Measurements from ENCODE around the gene ZFPL1. TPM values are rescaled to one million over a fixed set of nuclear protein-coding genes. Genes with fewer than 3 reads are reported as not detected.

The ZFPL1 gene
- total and polyA plus RNA-seq, 9 of the 15 experiments (the other 6 are each of a cell fraction or from before 2014, with no cell fraction given): 3.7 to 37.5 (median 22.7) TPM

DNA sequence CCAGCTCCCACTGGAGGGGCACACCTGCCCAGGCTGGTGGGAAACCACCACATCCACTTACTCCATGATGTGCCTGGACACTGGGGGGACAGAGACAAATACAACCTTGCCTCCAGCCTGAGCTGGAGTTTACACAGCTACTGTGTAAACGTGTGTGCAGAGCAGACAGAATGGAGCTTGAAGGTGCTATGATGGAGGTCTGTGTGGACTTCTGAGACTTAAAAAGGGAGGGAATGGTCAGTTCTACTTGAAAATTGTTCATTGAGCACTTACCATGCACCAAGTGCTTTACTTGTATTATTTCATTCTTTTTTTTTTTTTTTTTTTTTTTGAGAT lies 11.4 kb upstream of the ZFPL1 start:
- intact Hi-C loops (cut with micrococcal nuclease) (no loop called here), in situ Hi-C loops (cut with MboI) (no loop called here)
- H2AFZ ChIP-seq (ENCODE audit: low read depth, low read length): no peak overlapping the region
- no TSS peak for BruUV-seq (replicated peaks)
- 13% methylated on average over 1 of the region's 1 CpG for WGBS (ENCODE audit: insufficient coverage, low coverage, missing lambda C conversion rate)
- H4K20me1 ChIP-seq (replicated peaks; ENCODE audit: control insufficient read depth, insufficient read depth, low read length): 0 out of 2 replicates have a peak, but pooled peaks cover 2% of the 10 kb centered on the region
- ATAC-seq (no peak), FAIRE-seq (no peak), DNase-seq (ENCODE audit: extremely low read depth in 1 of 4, low spot score in 3 of 4) (no peak)
- H3K9me1 ChIP-seq (ENCODE audit: control insufficient read depth, insufficient read depth, low read length): no peaks in the 10 kb centered on the region
- H3K4me1 ChIP-seq (replicated peaks in 1 of 2; ENCODE audit: control insufficient read depth in 2 of 2, insufficient read depth in 2 of 2, low read length in 2 of 2): peaks cover 1 to 3% of the 10 kb centered on the region in 2 experiments; a peak in 3 of 5 replicates
- no peak overlapping the region for H3K27ac ChIP-seq (ENCODE audit: extremely low read depth, low read depth, low read length)
- ChIA-PET CTCF (ENCODE audit: low intra/inter-chr PET ratio) (no interaction called here), POLR2A (interaction anchor here (2.4 kb wide), 1 partner anchor 10 kb away, joined by 11 read pairs; no protein-coding TSS in a partner anchor)
- peak overlapping the region in 1 of 2 experiments; percentile 15; a peak in 1 of 4 replicates for H3K9ac ChIP-seq (ENCODE audit: insufficient read depth in 1 of 2, low read depth in 2 of 2, low read length in 2 of 2)
- H3K4me2 ChIP-seq (ENCODE audit: insufficient read depth, low read length): no peak overlapping the region
- H3K4me3 ChIP-seq: no peak overlapping the region
- TF ChIP-seq ZNF668 (CRISPR knock-in tag; IDR thresholded peaks at IDR 0.05): no peak
- no peaks in the 10 kb centered on the region for H3K27me3 ChIP-seq (ENCODE audit: control insufficient read depth in 2 of 2, insufficient read depth in 2 of 2, low read length in 2 of 2)
- H3K9me3 ChIP-seq (replicated peaks; ENCODE audit: control insufficient read depth, insufficient read depth, low read depth, low read length): no peaks in the 10 kb centered on the region
- peaks cover 4% of the 10 kb centered on the region; the same call in 2 of the 3 replicates for H3K79me2 ChIP-seq (ENCODE audit: control insufficient read depth, insufficient read depth, low read length)
- peaks cover 20% of the 10 kb centered on the region for H3K36me3 ChIP-seq (ENCODE audit: control insufficient read depth, insufficient read depth, low read length)

DNA sequence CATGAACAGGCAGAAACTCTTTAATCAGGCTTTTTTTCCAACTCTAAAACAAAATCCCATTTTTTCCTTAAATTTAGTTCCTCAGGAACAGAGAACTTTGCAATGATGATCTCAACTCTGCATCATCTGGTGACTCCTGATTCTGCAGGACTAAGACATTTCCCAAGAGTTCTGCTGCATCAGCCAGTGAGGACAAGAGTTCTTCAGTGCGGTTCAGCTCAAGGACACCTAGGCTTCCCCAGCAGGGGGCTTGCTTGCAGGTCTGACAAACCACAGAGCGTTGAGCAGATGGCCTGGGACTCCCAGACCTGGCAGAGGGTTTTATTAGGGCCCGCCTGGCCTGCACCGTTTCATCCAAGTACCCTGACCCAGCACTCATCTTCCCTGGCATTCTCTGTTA lies 6.6 kb upstream of the ZFPL1 start:
- Histone ChIP-seq H3K79me2 (ENCODE audit: control insufficient read depth, insufficient read depth, low read length) (peaks cover 46% of the 10 kb centered on the region), H2AFZ (ENCODE audit: low read depth, low read length) (no peak overlapping the region), H3K9ac (ENCODE audit: insufficient read depth in 1 of 2, low read depth in 2 of 2, low read length in 2 of 2) (peak overlapping the region in 1 of 2 experiments; percentile 55; a peak in 1 of 4 replicates), H3K4me3 (no peak overlapping the region), H3K9me1 (ENCODE audit: control insufficient read depth, insufficient read depth, low read length) (no peaks in the 10 kb centered on the region), H3K9me3 (replicated peaks; ENCODE audit: control insufficient read depth, insufficient read depth, low read depth, low read length) (no peaks in the 10 kb centered on the region), H3K27me3 (ENCODE audit: control insufficient read depth in 2 of 2, insufficient read depth in 2 of 2, low read length in 2 of 2) (no peaks in the 10 kb centered on the region), H3K4me2 (ENCODE audit: insufficient read depth, low read length) (no peak overlapping the region), H3K36me3 (ENCODE audit: control insufficient read depth, insufficient read depth, low read length) (peaks cover 63% of the 10 kb centered on the region), H3K27ac (ENCODE audit: extremely low read depth, low read depth, low read length) (no peak overlapping the region), H3K4me1 (replicated peaks in 1 of 2; ENCODE audit: control insufficient read depth in 2 of 2, insufficient read depth in 2 of 2, low read length in 2 of 2) (peaks cover 16 to 18% of the 10 kb centered on the region in 2 experiments; a peak in 4 of 5 replicates), H4K20me1 (replicated peaks; ENCODE audit: control insufficient read depth, insufficient read depth, low read length) (peaks cover 6% of the 10 kb centered on the region; the same call in 1 of the 2 replicates)
- in situ Hi-C loops (cut with MboI) (no loop called here), intact Hi-C loops (cut with micrococcal nuclease) (no loop called here)
- ATAC-seq (peak; percentile 69), DNase-seq (ENCODE audit: extremely low read depth in 1 of 4, low spot score in 3 of 4) (peak in 1 of 4 experiments; percentile 45), FAIRE-seq (peak; percentile 79)
- CTCF ChIA-PET (ENCODE audit: low intra/inter-chr PET ratio): interaction anchor here (0.5 to 3.0 kb wide), 2 partner anchors 64 to 955 kb away, joined by 4 to 18 read pairs; partner anchors contain the start of gene ARL2
- POLR2A ChIA-PET: interaction anchor here (0.6 to 1.8 kb wide), 5 partner anchors 8 to 1211 kb away, joined by 3 to 4 read pairs (median 3); no protein-coding TSS in a partner anchor
- 62% methylated on average over 4 of the region's 4 CpGs for WGBS (ENCODE audit: insufficient coverage, low coverage, missing lambda C conversion rate)
- no TSS peak for BruUV-seq (replicated peaks)
- no peak for TF ChIP-seq CREBBP (IDR thresholded peaks at IDR 0.05; ENCODE audit: low read depth, low read length)
- TF ChIP-seq, protein P1, sequence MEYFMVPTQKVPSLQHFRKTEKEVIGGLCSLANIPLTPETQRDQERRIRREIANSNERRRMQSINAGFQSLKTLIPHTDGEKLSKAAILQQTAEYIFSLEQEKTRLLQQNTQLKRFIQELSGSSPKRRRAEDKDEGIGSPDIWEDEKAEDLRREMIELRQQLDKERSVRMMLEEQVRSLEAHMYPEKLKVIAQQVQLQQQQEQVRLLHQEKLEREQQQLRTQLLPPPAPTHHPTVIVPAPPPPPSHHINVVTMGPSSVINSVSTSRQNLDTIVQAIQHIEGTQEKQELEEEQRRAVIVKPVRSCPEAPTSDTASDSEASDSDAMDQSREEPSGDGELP (CRISPR knock-in tag; IDR thresholded peaks at IDR 0.05; ENCODE audit: borderline replicate concordance): 0 out of 2 replicates have a peak, but pooled peaks have one; percentile 15
- TF ChIP-seq ZNF354B (CRISPR knock-in tag; IDR thresholded peaks at IDR 0.05): no peak
- TF ChIP-seq, protein P2, sequence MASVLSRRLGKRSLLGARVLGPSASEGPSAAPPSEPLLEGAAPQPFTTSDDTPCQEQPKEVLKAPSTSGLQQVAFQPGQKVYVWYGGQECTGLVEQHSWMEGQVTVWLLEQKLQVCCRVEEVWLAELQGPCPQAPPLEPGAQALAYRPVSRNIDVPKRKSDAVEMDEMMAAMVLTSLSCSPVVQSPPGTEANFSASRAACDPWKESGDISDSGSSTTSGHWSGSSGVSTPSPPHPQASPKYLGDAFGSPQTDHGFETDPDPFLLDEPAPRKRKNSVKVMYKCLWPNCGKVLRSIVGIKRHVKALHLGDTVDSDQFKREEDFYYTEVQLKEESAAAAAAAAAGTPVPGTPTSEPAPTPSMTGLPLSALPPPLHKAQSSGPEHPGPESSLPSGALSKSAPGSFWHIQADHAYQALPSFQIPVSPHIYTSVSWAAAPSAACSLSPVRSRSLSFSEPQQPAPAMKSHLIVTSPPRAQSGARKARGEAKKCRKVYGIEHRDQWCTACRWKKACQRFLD (CRISPR knock-in tag; IDR thresholded peaks at IDR 0.05): no peak
- TF ChIP-seq, protein P3, sequence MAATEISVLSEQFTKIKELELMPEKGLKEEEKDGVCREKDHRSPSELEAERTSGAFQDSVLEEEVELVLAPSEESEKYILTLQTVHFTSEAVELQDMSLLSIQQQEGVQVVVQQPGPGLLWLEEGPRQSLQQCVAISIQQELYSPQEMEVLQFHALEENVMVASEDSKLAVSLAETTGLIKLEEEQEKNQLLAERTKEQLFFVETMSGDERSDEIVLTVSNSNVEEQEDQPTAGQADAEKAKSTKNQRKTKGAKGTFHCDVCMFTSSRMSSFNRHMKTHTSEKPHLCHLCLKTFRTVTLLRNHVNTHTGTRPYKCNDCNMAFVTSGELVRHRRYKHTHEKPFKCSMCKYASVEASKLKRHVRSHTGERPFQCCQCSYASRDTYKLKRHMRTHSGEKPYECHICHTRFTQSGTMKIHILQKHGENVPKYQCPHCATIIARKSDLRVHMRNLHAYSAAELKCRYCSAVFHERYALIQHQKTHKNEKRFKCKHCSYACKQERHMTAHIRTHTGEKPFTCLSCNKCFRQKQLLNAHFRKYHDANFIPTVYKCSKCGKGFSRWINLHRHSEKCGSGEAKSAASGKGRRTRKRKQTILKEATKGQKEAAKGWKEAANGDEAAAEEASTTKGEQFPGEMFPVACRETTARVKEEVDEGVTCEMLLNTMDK (IDR thresholded peaks at IDR 0.05; ENCODE audit: borderline replicate concordance, insufficient read depth, low read depth, low read length, poor library complexity, severe bottlenecking): peak; percentile 54

Data from K562 (cell line).